T-helper 1 cell (primary cell): ENCODE measurements around the gene MAN1B1.

Experiments
- DNase-seq, 5 donors: peaks; one replicate each; pipeline ENCODE4 v3.0.0-alpha.2; 2012 to 2020

MAN1B1 gene

GRCh38 chr9:137069508-137070091, 17.2 kb upstream of the MAN1B1 start:
- no peak for DNase-seq

DNA sequence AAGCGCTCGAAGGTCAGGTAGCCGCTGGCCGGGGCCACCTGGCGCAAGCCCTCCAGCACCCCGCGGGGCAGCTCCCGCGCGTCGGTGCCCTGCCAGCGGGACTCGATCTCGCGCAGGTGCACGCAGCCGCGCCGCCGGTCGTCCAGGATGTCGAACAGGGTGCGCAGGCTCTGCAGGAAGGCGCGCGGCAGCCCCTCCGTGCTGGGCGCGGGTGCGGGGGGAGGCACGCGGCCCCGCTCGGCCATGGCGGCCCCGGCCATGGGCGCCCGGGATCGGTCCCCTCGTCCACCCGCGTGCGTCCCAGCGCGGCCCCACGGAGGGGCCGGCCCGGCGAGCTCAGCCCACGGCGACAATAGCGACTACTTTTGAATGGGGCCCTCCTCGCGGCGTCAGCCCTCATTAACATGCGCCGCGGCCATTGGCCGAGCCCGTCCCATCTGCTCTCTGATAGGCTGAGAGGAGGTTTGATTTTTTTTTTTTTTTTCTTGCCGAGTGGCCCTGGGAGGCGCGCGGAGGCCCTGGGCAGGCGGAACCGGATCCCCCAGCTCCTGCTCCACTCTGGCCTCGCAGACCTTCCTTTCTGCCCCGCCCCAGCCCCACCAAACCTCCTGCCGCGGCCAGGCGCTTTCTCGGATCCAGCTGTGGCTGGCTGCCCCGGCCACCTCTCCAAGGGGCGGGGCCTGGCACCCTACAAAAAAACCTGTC, 16.4 kb upstream of the MAN1B1 start, which contains the start of gene SAPCD2:
SAPCD2 (minus strand) TSS at position 357 of the 705 bp plus-strand sequence; CDS start at position 260, 97 bp downstream.
- peak; percentile 72 to 92 (median 81) for DNase-seq

- no peak for DNase-seq
Measured at GRCh38 chr9:137070906-137071275, 15.9 kb upstream of the MAN1B1 start.

- no peak for DNase-seq
Measured at GRCh38 chr9:137071282-137071681, 15.5 kb upstream of the MAN1B1 start.

GRCh38 chr9:137073992-137074399, 12.8 kb upstream of the MAN1B1 start:
- no peak for DNase-seq

GRCh38 chr9:137074657-137075274, 12.0 kb upstream of the MAN1B1 start:
- DNase-seq = no peak

GRCh38 chr9:137075275-137075775, 11.5 kb upstream of the MAN1B1 start:
- no peak for DNase-seq

- no peak for DNase-seq
Measured at GRCh38 chr9:137076636-137077009, 10.2 kb upstream of the MAN1B1 start.

DNA sequence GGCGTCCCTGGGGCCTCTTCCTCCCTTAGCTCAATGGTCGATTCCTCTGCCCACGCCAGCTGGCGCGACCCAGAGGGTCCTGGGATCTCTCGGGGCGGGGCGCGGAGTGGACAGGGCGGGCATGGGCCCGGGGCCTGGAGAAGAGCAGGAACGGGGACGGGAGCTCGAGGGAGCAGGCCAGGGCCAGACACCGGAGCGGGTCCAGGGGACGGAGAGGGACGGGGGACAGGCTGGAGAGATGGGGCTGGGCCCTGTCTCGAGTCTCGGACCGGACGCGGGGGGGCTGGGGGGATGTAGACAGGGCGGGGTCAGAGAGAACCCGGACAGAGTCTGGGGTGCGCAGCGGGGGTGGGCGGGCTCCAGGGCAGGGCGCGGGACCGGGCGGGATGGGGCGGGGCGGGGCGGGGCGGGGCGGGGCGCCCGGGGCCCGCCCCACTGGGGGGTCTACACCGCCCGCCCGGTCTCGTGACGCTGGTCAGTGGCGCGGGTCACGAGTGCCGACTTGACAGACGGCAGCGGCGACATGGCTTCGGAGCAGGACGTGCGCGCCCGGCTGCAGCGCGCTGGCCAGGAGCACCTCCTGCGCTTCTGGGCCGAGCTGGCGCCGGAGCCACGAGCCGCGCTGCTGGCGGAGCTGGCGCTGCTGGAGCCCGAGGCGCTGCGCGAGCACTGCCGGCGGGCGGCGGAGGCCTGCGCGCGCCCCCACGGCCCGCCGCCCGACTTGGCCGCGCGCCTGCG, 9.6 kb upstream of the MAN1B1 start, which contains the start of gene UAP1L1:
UAP1L1 (plus strand) TSS at position 508 of the 738 bp plus-strand sequence; CDS start at position 524, 16 bp downstream.
- DNase-seq = peak in 4 of 5 donors; percentile 48 to 68 (median 54)

DNA sequence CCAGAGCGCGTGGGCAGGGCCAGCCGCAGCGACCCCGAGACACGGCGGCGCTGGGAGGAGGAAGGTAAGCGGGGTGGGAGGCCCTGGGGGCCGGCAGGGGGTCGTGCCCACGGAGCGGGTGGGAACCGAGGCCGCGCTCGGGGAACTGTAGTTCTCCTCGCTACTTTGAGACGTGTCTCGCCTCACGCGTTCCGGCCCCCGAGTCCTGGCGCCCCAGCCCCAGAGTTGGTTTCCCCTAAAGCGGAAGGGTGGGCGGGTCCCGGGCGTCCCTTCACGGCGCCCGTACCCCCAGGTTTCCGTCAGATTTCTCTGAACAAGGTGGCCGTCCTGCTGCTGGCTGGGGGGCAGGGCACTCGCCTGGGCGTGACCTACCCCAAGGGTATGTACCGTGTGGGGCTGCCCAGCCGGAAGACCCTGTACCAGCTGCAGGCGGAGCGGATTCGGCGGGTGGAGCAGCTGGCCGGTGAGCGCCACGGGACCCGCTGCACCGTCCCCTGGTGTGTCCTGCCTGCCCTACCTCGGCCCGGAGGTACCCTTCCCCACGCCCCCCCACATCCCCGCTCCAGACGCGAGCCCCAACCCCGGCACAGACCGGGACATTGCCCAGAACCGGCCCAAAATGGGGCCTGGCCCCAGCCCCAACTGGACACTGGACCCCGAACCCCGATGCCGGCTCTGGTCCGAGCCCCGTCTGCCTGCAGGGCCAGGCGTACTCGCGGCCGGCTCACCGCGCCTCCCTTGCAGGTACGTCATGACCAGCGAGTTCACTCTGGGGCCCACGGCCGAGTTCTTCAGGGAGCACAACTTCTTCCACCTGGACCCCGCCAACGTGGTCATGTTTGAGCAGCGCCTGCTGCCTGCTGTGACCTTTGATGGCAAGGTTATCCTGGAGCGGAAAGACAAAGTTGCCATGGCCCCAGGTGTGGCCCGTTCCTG, 8.8 kb upstream of the MAN1B1 start:
- DNase-seq = peak in 1 of 5 donors; percentile 60

GRCh38 chr9:137078701-137079400, 7.9 kb upstream of the MAN1B1 start:
- DNase-seq = no peak

DNA sequence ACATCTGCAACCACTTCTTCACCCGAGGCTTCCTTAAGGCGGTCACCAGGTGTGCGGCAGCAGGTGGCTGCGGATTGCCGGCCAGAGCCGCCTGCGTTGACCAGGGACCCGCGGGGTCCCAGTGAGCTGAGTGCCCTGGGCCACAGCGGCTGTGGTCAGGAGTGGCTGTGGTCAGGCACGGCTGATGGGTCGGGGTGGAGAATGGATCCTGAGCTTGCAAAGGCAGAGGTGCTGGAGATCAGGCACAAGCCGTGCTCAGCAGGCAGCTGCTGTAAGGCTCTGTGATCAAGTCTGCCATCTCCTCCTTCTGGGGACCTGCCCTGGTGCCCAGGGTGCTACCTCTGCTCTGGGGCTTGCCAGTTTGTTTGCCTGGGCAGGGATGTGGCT, 7.4 kb upstream of the MAN1B1 start:
- DNase-seq = no peak

- DNase-seq = no peak
Measured at GRCh38 chr9:137080260-137081122, 6.3 kb upstream of the MAN1B1 start.

- no peak for DNase-seq
Measured at GRCh38 chr9:137082222-137082924, 4.4 kb upstream of the MAN1B1 start.

DNA sequence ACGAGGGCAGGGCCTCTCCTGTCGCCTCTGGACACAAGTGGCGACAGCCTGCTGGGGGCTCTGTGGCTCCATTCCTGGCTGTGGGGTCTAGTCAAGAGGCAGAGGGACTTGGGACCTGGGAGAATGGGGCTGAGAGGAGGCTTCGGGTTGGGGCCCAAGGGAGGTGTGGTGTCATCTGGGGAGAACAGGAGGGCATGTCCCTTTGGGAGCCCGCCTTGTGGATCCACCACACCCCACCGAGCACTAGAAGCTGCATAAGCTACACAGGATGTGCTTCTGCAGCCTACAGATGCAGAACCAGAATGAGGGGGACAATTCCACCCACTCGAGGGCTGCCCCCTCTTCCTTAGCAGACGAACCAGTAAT, 3.9 kb upstream of the MAN1B1 start:
- no peak for DNase-seq

- no peak for DNase-seq
Measured at GRCh38 chr9:137083394-137084004, 3.3 kb upstream of the MAN1B1 start.

DNA sequence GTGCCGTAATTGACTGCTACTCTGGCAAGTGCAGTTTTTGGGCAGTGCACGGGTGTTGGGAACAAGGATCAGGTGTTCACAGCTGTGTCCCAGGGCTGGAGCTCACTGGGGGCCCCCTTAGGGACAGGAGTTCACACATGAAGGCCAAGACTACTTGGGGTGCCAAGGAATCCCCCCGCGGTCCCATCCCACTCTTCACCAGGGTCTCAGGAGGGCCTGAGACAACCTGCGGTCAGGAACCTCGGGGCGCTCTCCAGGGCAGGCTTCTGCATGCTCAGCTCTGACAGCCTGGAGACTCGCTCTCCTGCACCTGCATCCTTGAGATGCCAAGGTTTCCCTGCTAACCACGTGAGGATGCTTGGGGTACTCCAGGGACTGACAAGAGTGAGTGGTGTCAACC, 2.3 kb upstream of the MAN1B1 start:
- no peak for DNase-seq

- DNase-seq = peak in 1 of 5 donors; percentile 37
Measured at GRCh38 chr9:137085920-137086530, 760 bp upstream of the MAN1B1 start.
